ENCODE data around the gene PRKCZ. TPM values are rescaled to one million over a fixed set of nuclear protein-coding genes. Genes with fewer than 3 reads are reported as not detected.

Gene PRKCZ
- total RNA-seq, 3 donors from 2014 or later = 0.64 to 17.9 (median 12.5) TPM

DNA sequence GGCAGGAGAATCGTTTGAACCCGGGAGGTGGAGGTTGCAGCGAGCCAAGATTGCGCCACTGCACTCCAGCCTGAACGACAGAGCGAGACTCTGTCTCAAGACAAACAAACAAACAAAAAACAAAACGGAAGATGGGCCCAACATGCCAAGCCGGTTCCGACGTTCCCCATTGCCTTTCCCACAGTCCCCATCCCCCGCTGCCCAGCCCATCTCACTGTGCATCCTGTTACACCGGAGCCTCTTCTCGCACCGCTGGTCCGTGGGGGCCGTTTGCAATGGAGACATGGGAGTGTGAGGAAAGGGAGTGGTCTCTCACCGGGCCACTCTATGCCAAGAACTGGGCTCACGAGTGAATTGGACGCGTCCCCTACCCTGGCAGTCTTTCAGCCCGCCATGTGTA lies 45.4 kb upstream of the PRKCZ start:
- Histone ChIP-seq H3K4me1 (no peaks in the 10 kb centered on the region), H3K9me3 (no peaks in the 10 kb centered on the region), H3K27me3 (peaks cover 0 to 36% of the 10 kb centered on the region in 2 donors), H3K27ac (no peak overlapping the region), H3K36me3 (no peaks in the 10 kb centered on the region), H3K4me3 (no peak overlapping the region)
- no peak for TF ChIP-seq CTCF (IDR thresholded peaks at IDR 0.05)
- no peak for TF ChIP-seq POLR2A (IDR thresholded peaks at IDR 0.05)
- no peak for TF ChIP-seq POLR2AphosphoS5 (IDR thresholded peaks at IDR 0.05)
- intact Hi-C loops (cut with DNase I; ENCODE audit: low total_unique reads) = no loop called here
- no peak for DNase-seq (ENCODE audit: low spot score in 2 of 2)

GRCh38 chr1:2009101-2010053 lies 40.8 kb upstream of the PRKCZ start:
- H3K9me3 ChIP-seq = no peaks in the 10 kb centered on the region
- no peaks in the 10 kb centered on the region for H3K36me3 ChIP-seq
- H3K27me3 ChIP-seq = peaks cover 0 to 22% of the 10 kb centered on the region in 2 donors
- TF ChIP-seq CTCF (IDR thresholded peaks at IDR 0.05) (no peak), POLR2A (IDR thresholded peaks at IDR 0.05) (no peak), POLR2AphosphoS5 (IDR thresholded peaks at IDR 0.05) (no peak)
- DNase-seq (ENCODE audit: low spot score in 2 of 2) = no peak
- H3K4me1 ChIP-seq = no peaks in the 10 kb centered on the region
- H3K4me3 ChIP-seq = no peak overlapping the region
- no peak overlapping the region for H3K27ac ChIP-seq
- intact Hi-C loops (cut with DNase I; ENCODE audit: low total_unique reads) = loop anchor here (5.0 kb wide), 1 partner anchor 907 kb away; no protein-coding TSS in a partner anchor

DNA sequence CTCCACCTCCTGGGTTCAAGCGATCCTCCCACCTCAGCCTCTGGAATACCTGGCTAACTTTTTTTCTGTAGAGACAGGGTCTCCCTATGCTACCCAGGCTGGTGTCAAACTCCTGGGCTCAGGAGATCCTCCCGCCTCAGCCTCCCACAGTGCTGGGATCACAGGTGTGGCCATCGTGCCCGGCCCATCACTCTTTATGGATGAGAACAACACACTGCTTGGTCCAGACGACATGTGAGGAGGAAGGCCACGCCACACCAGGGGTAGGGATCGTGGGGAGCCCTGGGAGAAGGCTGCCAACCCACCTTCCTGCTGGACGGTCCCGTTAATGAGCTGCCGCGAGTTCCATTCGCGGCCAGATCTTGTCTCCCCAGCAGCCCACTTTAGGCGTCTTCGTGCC lies 36.0 kb upstream of the PRKCZ start:
- TF ChIP-seq CTCF (IDR thresholded peaks at IDR 0.05) (no peak), POLR2A (IDR thresholded peaks at IDR 0.05) (no peak)
- intact Hi-C loops (cut with DNase I; ENCODE audit: low total_unique reads) = loop anchor here (5.0 kb wide), 1 partner anchor 912 kb away; no protein-coding TSS in a partner anchor
- H3K4me1 ChIP-seq = no peaks in the 10 kb centered on the region
- peaks cover 0 to 8% of the 10 kb centered on the region in 2 donors for H3K27me3 ChIP-seq
- H3K27ac ChIP-seq = no peak overlapping the region
- H3K36me3 ChIP-seq = no peaks in the 10 kb centered on the region
- DNase-seq (ENCODE audit: low spot score in 2 of 2) = no peak
- H3K9me3 ChIP-seq = no peaks in the 10 kb centered on the region
- no peak overlapping the region for H3K4me3 ChIP-seq

DNA sequence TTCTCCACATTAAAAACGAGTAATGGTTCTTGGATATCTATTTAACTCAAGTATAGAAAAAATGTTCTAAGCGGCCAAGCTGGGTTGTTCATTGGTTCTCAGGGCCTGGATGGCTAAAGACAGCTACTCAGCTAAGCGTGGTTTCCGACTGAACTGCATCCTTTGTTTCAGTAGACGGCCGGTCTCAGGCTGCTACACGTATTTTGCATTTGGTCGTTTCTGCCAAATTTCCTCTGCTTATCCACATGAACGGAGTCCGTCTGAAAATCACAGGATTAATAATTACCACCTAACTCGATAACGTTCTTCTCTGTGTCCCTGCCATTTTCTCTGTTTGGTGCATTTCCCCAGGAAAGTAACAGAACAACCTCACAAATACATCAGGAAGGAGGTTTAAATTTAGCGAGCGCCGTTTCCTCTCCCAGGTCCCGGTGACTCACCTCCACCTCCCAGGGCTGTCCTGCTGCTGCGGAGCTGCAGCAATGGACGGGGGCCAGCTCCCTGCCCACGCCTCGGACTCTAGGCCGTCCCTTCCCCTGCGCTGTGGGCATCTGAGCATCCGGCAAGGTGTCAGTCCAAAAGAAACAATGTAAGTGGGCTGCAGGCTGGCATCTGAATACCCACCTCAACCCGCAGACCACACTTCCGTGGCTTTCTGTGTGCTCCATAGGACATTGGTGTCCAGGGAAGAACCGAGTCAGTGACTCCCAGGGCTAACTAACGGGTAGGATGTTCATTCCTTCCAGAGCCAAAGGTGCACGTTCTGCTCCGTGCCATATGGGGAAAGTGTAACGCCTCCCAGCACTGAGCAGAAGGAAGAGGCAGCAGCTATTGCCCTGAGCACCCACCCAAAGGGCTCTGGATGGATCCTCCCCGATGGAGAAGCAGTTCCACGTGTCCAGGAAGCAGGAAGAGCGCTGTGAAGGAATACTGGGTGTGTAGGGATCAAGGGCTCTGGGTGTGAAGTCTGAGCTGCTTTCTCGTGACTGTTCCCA lies 35.2 kb upstream of the PRKCZ start:
- no peaks in the 10 kb centered on the region for H3K9me3 ChIP-seq
- no peak for TF ChIP-seq POLR2AphosphoS5 (IDR thresholded peaks at IDR 0.05)
- no peak for TF ChIP-seq POLR2A (IDR thresholded peaks at IDR 0.05)
- no peak for TF ChIP-seq CTCF (IDR thresholded peaks at IDR 0.05)
- intact Hi-C loops (cut with DNase I; ENCODE audit: low total_unique reads) = loop anchor here (5.0 kb wide), 1 partner anchor 913 kb away; no protein-coding TSS in a partner anchor
- no peak for DNase-seq (ENCODE audit: low spot score in 2 of 2)
- H3K36me3 ChIP-seq = no peaks in the 10 kb centered on the region
- H3K4me1 ChIP-seq = peaks cover 6 to 7% of the 10 kb centered on the region in 2 donors
- H3K27me3 ChIP-seq = peaks cover 4 to 12% of the 10 kb centered on the region in 2 donors
- peak overlapping the region in 2 of 3 donors; percentile 15 to 37 for H3K4me3 ChIP-seq
- no peak overlapping the region for H3K27ac ChIP-seq
